Gastrocnemius medialis (tissue), 4 donors: Measurements from ENCODE around the gene EVI5. TPM values are rescaled to one million over a fixed set of nuclear protein-coding genes. Genes with fewer than 3 reads are reported as not detected.

Experiments
- ATAC-seq, 2 donors: fragments of 150-250 bp; one replicate each; pipeline ENCODE4 v1.9.1; 2016
- DNase-seq, 2 donors: peaks; one replicate each; pipeline ENCODE4 v3.0.0-alpha.2; 2019
- H3K27ac ChIP-seq, 4 donors: fragments of 200-600 bp; sonication (generic); 1 replicate in 1 of 4; 2 replicates in 3 of 4; pipeline ENCODE4 v1.5.1; 2016 to 2018; ENCODE audit warnings: mild to moderate bottlenecking in 2 of 4, moderate library complexity in 1 of 4
- H3K27me3 ChIP-seq, 3 donors: fragments of 200-600 bp; sonication (generic) in 2 of 3; 1 replicate in 1 of 3; 2 replicates in 2 of 3; pipeline versions ENCODE4 v1.5.1 to v1.6.0; 2016 to 2019; ENCODE audit warnings: mild to moderate bottlenecking in 1 of 3, moderate library complexity in 1 of 3
- H3K36me3 ChIP-seq, 2 donors: fragments of 200-600 bp; sonication (generic) in 1 of 2; one replicate each; pipeline ENCODE4 v1.5.1; 2017 to 2018
- H3K4me1 ChIP-seq, 2 donors: fragments of 200-600 bp; sonication (generic) in 1 of 2; one replicate each; pipeline ENCODE4 v1.5.1; 2016 to 2017; ENCODE audit warnings: mild to moderate bottlenecking in 2 of 2
- H3K4me3 ChIP-seq, 4 donors: fragments of 200-600 bp; sonication (generic) in 3 of 4; 1 replicate in 1 of 4; 2 replicates in 3 of 4; pipeline ENCODE4 v1.5.1; 2016 to 2019; ENCODE audit warnings: mild to moderate bottlenecking in 2 of 4
- H3K9me3 ChIP-seq, 3 donors: fragments of 200-600 bp; sonication (generic) in 2 of 3; 1 replicate in 1 of 3; 2 replicates in 2 of 3; pipeline ENCODE4 v1.5.1; 2016 to 2019
- POLR2A ChIP-seq, 2 donors: fragments of 450-650 bp; IDR thresholded peaks; one replicate each; pipeline ENCODE4 v1.6.1; 2017; ENCODE audit warnings: antibody characterized with exemption in 2 of 2, mild to moderate bottlenecking in 2 of 2, moderate library complexity in 2 of 2
- in situ Hi-C, 4 donors: fragments of 200-750 bp; cut with MboI; loops; one replicate each; pipeline versions ENCODE4 v1.15.0 to v1.8.0; 2017; ENCODE audit warnings: low sequenced_read_pairs in 4 of 4
- intact Hi-C: fragments of 100-400 bp; cut with DNase I; formaldehyde crosslinking; loops from one replicate; pipeline ENCODE4 v1.15.1; 2023; ENCODE audit warnings: low total_unique reads
- total RNA-seq, 4 donors: library from RNA; depleted of rRNA; stranded (reverse); fragments of >200 nt; gene quantifications; one replicate each; pipeline versions ENCODE4 v1.1.0 to v1.2.3, GENCODE V29; 2016
- TF ChIP-seq, protein P1 (sequence below), 5 experiments: fragments of 450-650 bp in 3 of 5; fragments of 200-600 bp in 2 of 5; sonication (generic) in 2 of 5; IDR thresholded peaks in 4 of 5; conservative IDR thresholded peaks in 1 of 5; 1 replicate in 4 of 5; 2 replicates in 1 of 5; pipeline ENCODE4 v1.5.1; 2016 to 2019; ENCODE audit warnings: antibody characterized with exemption in 5 of 5, mild to moderate bottlenecking in 3 of 5, moderate library complexity in 3 of 5

Gene EVI5
- total RNA-seq, 4 donors from 2014 or later, result 4.6 to 12.5 (median 8.2) TPM

DNA sequence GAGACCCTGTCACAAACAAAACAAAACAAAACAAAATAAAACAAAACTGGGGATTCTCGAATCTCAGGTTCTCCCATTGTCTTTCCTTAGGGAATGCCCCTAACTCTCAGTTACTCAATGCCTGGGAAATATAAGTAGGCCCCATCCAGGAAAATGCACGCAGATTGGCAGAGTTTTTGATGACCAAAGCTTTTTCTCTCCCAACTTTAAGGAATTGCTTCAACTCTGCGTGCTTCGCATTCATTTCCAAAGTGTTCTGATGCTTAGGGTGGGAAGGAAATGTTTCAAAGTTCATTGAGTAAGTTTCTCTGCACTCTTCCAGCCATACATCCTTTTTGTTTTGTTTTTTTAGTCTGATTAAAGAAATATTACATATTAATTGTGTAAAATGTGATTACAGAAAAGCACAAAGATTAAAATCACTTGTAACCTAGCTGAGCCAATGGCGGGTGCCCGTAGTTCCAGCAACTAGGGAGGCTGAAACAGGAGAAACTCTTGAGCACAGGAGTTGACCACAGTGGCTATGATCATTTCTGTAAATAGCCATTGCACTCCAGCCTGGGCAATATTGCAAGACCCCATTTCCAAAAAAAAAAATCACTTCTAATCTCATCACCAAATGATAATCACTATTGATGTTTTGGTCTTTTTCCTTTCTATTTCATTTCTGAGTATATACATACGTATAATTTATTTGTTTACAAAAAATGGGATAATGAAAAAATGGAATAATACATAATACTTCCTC lies 18.4 kb upstream of the EVI5 start:
- in situ Hi-C loops (loop anchor here in 1 of 4 donors (25.0 kb wide), 1 partner anchor 491 kb away; no protein-coding TSS in a partner anchor), intact Hi-C loops (no loop called here)
- Histone ChIP-seq H3K36me3 (no peaks in the 10 kb centered on the region), H3K4me1 (no peaks in the 10 kb centered on the region), H3K27ac (no peak overlapping the region), H3K4me3 (no peak overlapping the region), H3K9me3 (no peaks in the 10 kb centered on the region), H3K27me3 (no peaks in the 10 kb centered on the region)
- ATAC-seq (no peak), DNase-seq (no peak)
- TF ChIP-seq, protein P1, sequence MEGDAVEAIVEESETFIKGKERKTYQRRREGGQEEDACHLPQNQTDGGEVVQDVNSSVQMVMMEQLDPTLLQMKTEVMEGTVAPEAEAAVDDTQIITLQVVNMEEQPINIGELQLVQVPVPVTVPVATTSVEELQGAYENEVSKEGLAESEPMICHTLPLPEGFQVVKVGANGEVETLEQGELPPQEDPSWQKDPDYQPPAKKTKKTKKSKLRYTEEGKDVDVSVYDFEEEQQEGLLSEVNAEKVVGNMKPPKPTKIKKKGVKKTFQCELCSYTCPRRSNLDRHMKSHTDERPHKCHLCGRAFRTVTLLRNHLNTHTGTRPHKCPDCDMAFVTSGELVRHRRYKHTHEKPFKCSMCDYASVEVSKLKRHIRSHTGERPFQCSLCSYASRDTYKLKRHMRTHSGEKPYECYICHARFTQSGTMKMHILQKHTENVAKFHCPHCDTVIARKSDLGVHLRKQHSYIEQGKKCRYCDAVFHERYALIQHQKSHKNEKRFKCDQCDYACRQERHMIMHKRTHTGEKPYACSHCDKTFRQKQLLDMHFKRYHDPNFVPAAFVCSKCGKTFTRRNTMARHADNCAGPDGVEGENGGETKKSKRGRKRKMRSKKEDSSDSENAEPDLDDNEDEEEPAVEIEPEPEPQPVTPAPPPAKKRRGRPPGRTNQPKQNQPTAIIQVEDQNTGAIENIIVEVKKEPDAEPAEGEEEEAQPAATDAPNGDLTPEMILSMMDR (IDR thresholded peaks at IDR 0.05 in 4 of 5, conservative IDR thresholded peaks at IDR 0.05 in 1 of 5), result no peak
- no peak for TF ChIP-seq POLR2A (IDR thresholded peaks at IDR 0.05)

- no peak for DNase-seq
- Histone ChIP-seq H3K36me3 (no peaks in the 10 kb centered on the region), H3K27me3 (no peaks in the 10 kb centered on the region), H3K4me3 (no peak overlapping the region), H3K27ac (no peak overlapping the region), H3K9me3 (no peaks in the 10 kb centered on the region), H3K4me1 (peaks cover 4 to 6% of the 10 kb centered on the region in 2 donors)
- intact Hi-C loops (no loop called here), in situ Hi-C loops (no loop called here)
- no peak for TF ChIP-seq POLR2A (IDR thresholded peaks at IDR 0.05)
- TF ChIP-seq, protein P1 (IDR thresholded peaks at IDR 0.05 in 4 of 5, conservative IDR thresholded peaks at IDR 0.05 in 1 of 5), result no peak
- no peak for ATAC-seq
These were observed 13.1 kb upstream of the EVI5 start for GRCh38 chr1:92797961-92798360.

GRCh38 chr1:92797297-92797696 lies 12.4 kb upstream of the EVI5 start:
- no peak for TF ChIP-seq POLR2A (IDR thresholded peaks at IDR 0.05)
- TF ChIP-seq, protein P1 (IDR thresholded peaks at IDR 0.05 in 4 of 5, conservative IDR thresholded peaks at IDR 0.05 in 1 of 5), result no peak
- ATAC-seq (no peak), DNase-seq (no peak)
- Histone ChIP-seq H3K27me3 (no peaks in the 10 kb centered on the region), H3K27ac (no peak overlapping the region), H3K4me1 (peaks cover 4 to 6% of the 10 kb centered on the region in 2 donors), H3K36me3 (no peaks in the 10 kb centered on the region), H3K9me3 (no peaks in the 10 kb centered on the region), H3K4me3 (no peak overlapping the region)
- intact Hi-C loops, result no loop called here
- in situ Hi-C loops, result no loop called here

DNA sequence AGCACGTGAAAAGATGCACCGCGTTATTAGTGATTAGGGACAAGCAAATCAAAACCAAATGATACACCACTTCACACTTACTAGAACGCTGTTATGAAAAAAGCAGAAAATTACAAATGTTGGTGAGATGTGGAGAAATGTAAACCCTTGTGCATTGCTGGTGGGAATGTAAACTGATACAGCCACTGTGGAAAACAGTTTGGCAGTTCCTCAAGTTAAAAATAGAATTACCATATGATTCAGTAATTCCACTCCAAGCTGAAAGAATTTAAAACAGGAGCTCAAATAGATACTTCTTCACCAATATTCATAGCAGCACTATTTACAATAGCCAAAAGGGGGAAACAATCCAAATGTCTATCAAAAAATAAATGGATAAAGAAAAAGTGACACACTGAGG lies 10.3 kb upstream of the EVI5 start:
- Histone ChIP-seq H3K27me3 (no peaks in the 10 kb centered on the region), H3K4me1 (peaks cover 6 to 8% of the 10 kb centered on the region in 2 donors), H3K27ac (no peak overlapping the region), H3K4me3 (no peak overlapping the region), H3K36me3 (no peaks in the 10 kb centered on the region), H3K9me3 (no peaks in the 10 kb centered on the region)
- TF ChIP-seq, protein P1 (IDR thresholded peaks at IDR 0.05 in 4 of 5, conservative IDR thresholded peaks at IDR 0.05 in 1 of 5), result no peak
- TF ChIP-seq POLR2A (IDR thresholded peaks at IDR 0.05), result no peak
- ATAC-seq, result no peak
- no peak for DNase-seq
- intact Hi-C loops, result no loop called here
- in situ Hi-C loops, result no loop called here
